Measurements from ENCODE around the gene ANKH.
"Not testable (repeated sequence)": the region's sequence is repeated elsewhere in the genome, so short reads cannot be mapped to it uniquely, and the experiment has no call there.

The ANKH gene

DNA sequence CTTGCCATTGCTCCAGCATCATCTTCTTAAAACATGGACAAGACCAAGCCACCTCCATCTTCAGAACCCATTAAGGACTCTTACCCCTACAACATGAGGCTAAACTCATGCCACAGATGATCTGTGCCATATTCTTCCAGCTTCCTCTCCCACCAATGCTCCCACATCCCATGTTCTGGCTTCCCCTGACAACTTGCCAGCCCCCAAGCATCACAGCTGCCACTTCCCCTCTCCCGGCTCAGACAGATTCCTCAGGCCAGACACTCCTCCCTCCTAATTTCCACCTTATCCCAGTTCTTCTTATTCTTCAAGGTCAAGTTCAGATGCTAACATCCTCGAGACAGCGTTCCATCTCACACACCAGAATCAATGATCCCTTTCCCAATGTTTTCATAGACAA lies 57.8 kb downstream of the ANKH start:
- Histone ChIP-seq H3K9ac (ENCODE audit: low read length) (no peak overlapping the region), H3K27ac (ENCODE audit: low read depth, low read length) (no peak overlapping the region), H3K4me3 (ENCODE audit: low read length) (no peak overlapping the region), H3K4me1 (ENCODE audit: control insufficient read depth, insufficient read depth, low read length) (peaks cover 2% of the 10 kb centered on the region), H3K27me3 (ENCODE audit: control insufficient read depth, insufficient read depth, low read length) (no peaks in the 10 kb centered on the region), H3K36me3 (ENCODE audit: control insufficient read depth, insufficient read depth, low read length) (no peaks in the 10 kb centered on the region)

DNA sequence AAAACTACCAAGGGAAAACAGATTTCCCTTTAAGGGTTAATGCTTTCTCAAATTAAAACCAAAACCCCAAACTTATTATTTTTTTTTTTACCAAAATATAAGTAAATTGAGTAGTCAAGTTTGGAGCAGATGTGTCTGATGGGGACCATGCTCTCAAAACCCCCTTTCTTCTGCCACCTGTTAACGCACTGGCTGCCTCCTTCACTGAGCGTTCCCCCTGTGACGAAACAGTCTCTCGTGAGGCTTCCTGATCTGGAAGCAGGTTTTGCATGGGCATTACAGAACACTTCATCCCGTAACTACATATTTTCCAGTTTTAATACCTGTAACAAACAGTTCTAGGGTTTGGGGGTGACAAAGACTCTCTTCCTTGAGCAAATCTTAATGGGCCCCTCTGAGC lies 59.4 kb downstream of the ANKH start:
- Histone ChIP-seq H3K4me1 (ENCODE audit: control insufficient read depth, insufficient read depth, low read length) (peaks cover 2% of the 10 kb centered on the region), H3K27ac (ENCODE audit: low read depth, low read length) (no peak overlapping the region), H3K36me3 (ENCODE audit: control insufficient read depth, insufficient read depth, low read length) (no peaks in the 10 kb centered on the region), H3K9ac (ENCODE audit: low read length) (no peak overlapping the region), H3K27me3 (ENCODE audit: control insufficient read depth, insufficient read depth, low read length) (no peaks in the 10 kb centered on the region), H3K4me3 (ENCODE audit: low read length) (no peak overlapping the region)

DNA sequence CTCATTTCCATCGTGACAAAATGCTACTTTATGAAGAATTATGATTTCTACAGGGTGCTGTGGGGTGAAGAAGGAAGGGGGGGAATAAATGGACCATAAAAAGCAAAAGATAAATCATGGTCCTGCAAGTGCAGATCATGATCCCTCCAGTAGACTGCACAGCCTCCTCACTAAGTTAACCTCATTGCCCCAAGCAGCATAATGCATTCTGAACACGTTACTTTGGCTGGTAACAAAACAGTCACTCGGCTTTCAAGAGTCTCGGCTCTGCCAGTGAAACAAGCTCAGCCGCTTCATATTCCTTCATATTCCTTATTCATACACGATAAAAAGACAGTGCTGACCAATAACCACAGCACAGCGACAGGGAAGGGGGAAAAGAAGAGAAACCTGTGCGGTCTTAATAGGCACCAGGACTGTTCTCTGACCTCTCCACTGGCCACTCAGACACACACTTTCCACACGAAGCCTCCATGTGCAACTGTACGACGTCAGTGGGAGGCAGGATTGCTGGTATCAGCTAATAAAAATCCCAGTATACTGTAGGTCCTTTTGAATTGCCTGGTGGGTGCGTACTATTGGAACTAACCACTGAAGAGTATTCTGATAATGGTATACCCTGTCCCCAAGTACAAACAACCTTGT lies 60.5 kb downstream of the ANKH start:
- no peaks in the 10 kb centered on the region for H3K27me3 ChIP-seq (ENCODE audit: control insufficient read depth, insufficient read depth, low read length)
- H3K36me3 ChIP-seq (ENCODE audit: control insufficient read depth, insufficient read depth, low read length): no peaks in the 10 kb centered on the region
- no peak overlapping the region for H3K9ac ChIP-seq (ENCODE audit: low read length)
- no peak overlapping the region for H3K4me3 ChIP-seq (ENCODE audit: low read length)
- peaks cover 2% of the 10 kb centered on the region for H3K4me1 ChIP-seq (ENCODE audit: control insufficient read depth, insufficient read depth, low read length)
- H3K27ac ChIP-seq (ENCODE audit: low read depth, low read length): no peak overlapping the region

DNA sequence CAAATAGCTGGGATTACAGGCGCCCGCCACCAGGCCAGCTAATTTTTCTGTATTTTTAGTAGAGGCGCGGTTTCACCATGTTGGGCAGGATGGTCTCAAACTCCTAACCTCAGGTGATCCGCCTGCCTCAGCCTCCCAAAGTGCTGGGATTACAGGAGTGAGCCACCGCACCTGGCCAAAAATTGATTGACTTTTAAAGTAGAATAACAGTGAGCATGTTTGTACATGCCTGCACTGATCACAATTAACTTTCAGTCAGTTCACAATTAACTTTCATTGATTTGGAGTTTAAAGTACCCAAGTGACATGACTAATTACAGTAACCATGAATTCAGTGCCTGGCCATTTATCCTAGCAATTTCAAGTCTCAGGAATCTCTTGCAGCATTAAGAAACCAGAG lies 61.3 kb downstream of the ANKH start:
- no peaks in the 10 kb centered on the region for H3K36me3 ChIP-seq (ENCODE audit: control insufficient read depth, insufficient read depth, low read length)
- peaks cover 2% of the 10 kb centered on the region for H3K4me1 ChIP-seq (ENCODE audit: control insufficient read depth, insufficient read depth, low read length)
- no peak overlapping the region for H3K9ac ChIP-seq (ENCODE audit: low read length)
- H3K27me3 ChIP-seq (ENCODE audit: control insufficient read depth, insufficient read depth, low read length): no peaks in the 10 kb centered on the region
- no peak overlapping the region for H3K27ac ChIP-seq (ENCODE audit: low read depth, low read length)
- H3K4me3 ChIP-seq (ENCODE audit: low read length): no peak overlapping the region

DNA sequence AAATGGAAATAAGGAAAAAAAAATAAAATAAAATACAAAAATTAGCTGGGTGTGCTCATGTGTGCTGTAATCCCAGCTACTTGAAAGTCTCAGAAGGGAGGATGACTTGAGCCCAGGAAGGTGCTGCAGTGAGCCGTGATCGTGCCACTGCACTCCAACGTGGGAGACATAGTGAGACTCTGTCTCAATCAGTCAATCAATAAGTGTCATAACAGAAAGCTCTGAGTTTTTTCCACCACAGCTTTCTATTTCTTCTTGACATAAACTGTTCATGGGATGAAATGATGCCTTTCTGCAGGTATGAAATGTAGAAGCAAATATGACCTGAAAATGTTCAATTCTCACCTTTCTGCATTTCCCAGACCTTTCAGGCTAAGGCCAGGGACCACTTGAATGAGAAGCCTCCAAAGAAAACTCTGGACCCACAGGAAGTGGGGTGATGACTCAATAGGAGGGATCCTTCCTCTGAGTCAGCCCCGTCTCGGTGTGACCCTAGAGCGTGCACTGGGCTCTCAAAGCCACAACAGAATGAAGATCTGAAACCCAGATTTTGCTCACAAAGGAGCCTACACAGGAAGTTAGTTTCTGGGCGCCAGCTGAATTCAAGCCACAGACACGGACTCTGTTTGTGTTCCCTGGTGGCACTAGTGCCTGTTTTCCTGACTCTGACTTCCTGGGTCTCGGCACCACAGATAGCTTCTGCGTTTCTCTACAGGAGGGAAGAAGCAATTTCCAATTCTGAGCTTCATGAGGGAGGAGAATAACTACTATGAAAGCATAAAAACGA lies 62.0 kb downstream of the ANKH start:
- no peaks in the 10 kb centered on the region for H3K36me3 ChIP-seq (ENCODE audit: control insufficient read depth, insufficient read depth, low read length)
- no peak overlapping the region for H3K27ac ChIP-seq (ENCODE audit: low read depth, low read length)
- H3K9ac ChIP-seq (ENCODE audit: low read length): no peak overlapping the region
- no peaks in the 10 kb centered on the region for H3K27me3 ChIP-seq (ENCODE audit: control insufficient read depth, insufficient read depth, low read length)
- H3K4me1 ChIP-seq (ENCODE audit: control insufficient read depth, insufficient read depth, low read length): peaks cover 2% of the 10 kb centered on the region
- no peak overlapping the region for H3K4me3 ChIP-seq (ENCODE audit: low read length)

DNA sequence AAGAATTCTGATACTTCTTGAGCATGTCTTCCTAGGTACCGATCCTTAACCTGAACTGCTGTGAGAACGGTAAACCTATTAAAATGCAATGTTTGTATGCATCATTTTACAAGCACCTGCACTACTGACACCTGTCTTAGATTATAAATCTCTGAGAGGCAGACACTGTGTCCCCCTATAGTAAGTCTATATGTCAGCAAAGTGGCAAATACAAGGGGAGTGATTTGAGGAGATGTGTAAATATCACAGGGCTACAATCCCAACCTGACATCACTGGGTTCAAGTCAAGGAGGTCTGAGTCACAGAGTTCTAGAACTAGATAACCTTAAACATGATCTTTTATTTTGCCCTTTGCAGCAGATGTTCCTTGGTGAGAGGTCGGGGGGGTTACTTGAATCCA lies 64.1 kb downstream of the ANKH start:
- H3K36me3 ChIP-seq (ENCODE audit: control insufficient read depth, insufficient read depth, low read length): no peaks in the 10 kb centered on the region
- H3K27ac ChIP-seq (ENCODE audit: low read depth, low read length): no peak overlapping the region
- H3K4me1 ChIP-seq (ENCODE audit: control insufficient read depth, insufficient read depth, low read length): peaks cover 2% of the 10 kb centered on the region
- no peak overlapping the region for H3K4me3 ChIP-seq (ENCODE audit: low read length)
- H3K9ac ChIP-seq (ENCODE audit: low read length): no peak overlapping the region
- H3K27me3 ChIP-seq (ENCODE audit: control insufficient read depth, insufficient read depth, low read length): no peaks in the 10 kb centered on the region

DNA sequence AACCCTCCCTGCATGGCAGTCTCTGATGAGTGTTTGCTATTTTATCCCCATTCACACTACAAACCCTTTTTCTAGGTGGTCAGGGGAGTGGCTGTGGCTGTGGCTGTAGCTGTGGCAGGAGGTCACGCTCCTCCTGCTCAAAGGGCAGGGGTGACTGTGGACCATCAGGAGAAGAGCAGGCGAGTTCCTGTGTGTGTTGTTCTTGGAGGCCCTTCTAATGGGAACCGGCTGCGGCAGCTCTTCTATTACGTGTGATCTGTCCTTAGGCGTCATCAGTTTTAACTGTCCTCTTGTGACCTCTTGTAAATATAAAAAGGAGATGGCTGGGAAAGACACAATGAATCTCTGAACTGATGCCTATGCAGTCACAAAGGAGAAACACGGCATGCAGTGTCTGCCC lies 65.1 kb downstream of the ANKH start:
- H3K4me3 ChIP-seq (ENCODE audit: low read length): no peak overlapping the region
- H3K27me3 ChIP-seq (ENCODE audit: control insufficient read depth, insufficient read depth, low read length): no peaks in the 10 kb centered on the region
- no peak overlapping the region for H3K9ac ChIP-seq (ENCODE audit: low read length)
- H3K27ac ChIP-seq (ENCODE audit: low read depth, low read length): no peak overlapping the region
- H3K36me3 ChIP-seq (ENCODE audit: control insufficient read depth, insufficient read depth, low read length): no peaks in the 10 kb centered on the region
- peaks cover 2% of the 10 kb centered on the region for H3K4me1 ChIP-seq (ENCODE audit: control insufficient read depth, insufficient read depth, low read length)

DNA sequence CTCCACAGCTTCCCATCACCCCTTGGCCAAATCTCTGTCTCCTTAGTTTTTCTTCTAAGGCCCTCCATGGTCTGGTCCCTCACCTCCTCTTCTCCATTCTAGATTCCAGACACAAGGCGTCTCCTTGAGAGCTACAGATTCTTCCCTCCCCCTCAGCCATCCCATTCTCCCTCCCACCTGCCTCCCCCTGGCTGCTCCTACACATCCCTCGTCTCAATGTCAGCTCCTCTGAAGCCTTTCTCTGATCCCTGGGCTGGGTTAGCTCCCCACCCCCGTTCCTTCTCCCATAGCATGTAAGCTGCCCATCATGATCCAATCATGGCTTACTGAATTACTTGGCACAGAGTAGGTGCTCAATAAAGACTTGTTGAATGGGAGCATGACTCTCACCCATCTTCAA lies 69.0 kb downstream of the ANKH start:
- Histone ChIP-seq H3K9ac (ENCODE audit: low read length) (no peak overlapping the region), H3K27me3 (ENCODE audit: control insufficient read depth, insufficient read depth, low read length) (no peaks in the 10 kb centered on the region), H3K4me3 (ENCODE audit: low read length) (no peak overlapping the region), H3K4me1 (ENCODE audit: control insufficient read depth, insufficient read depth, low read length) (no peaks in the 10 kb centered on the region), H3K36me3 (ENCODE audit: control insufficient read depth, insufficient read depth, low read length) (no peaks in the 10 kb centered on the region), H3K27ac (ENCODE audit: low read depth, low read length) (no peak overlapping the region)

DNA sequence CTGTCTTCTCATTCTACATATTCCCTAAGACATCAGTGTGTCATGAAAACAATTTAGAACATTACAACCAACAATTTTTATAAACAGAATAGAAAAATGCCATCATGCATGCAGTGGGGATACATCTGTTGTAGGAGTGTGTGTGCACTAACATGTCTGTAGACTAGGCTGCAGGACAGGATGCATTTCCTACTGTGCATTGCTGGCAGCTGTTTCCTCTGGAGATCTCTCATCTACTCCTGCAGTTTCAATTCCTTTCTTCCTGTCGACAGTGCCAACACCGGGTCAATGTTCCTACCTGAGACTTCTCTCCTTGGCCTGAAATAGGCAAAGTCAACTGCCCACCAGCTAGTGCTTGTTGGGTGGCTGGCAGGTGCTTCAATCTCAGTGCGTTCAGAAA lies 69.8 kb downstream of the ANKH start:
- Histone ChIP-seq H3K27me3 (ENCODE audit: control insufficient read depth, insufficient read depth, low read length) (no peaks in the 10 kb centered on the region), H3K4me1 (ENCODE audit: control insufficient read depth, insufficient read depth, low read length) (no peaks in the 10 kb centered on the region), H3K27ac (ENCODE audit: low read depth, low read length) (no peak overlapping the region), H3K4me3 (ENCODE audit: low read length) (no peak overlapping the region), H3K9ac (ENCODE audit: low read length) (no peak overlapping the region), H3K36me3 (ENCODE audit: control insufficient read depth, insufficient read depth, low read length) (no peaks in the 10 kb centered on the region)

DNA sequence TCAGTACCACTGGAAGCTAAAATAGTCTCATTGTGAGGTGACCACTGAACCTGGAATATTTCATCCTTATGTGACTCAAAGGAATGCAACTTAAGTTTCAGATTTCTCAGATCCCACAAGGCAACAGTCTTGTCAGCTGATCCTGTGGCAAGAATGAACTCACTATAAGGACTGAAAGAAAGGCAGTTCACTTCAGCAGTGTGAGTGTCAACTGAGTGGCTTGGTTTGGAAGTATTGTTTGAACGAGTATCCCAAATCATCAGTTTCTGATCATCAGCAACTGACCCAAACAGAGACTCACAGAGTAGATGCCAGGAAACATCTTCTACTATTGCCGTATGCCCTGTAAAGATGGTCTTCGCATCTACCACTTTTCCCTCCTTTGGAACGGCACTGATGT lies 74.2 kb downstream of the ANKH start:
- H3K27ac ChIP-seq (ENCODE audit: low read depth, low read length); H3K4me1 ChIP-seq (ENCODE audit: control insufficient read depth, insufficient read depth, low read length); H3K9ac ChIP-seq (ENCODE audit: low read length); H3K27me3 ChIP-seq (ENCODE audit: control insufficient read depth, insufficient read depth, low read length); H3K4me3 ChIP-seq (ENCODE audit: low read length); H3K36me3 ChIP-seq (ENCODE audit: control insufficient read depth, insufficient read depth, low read length): not testable (repeated sequence)

DNA sequence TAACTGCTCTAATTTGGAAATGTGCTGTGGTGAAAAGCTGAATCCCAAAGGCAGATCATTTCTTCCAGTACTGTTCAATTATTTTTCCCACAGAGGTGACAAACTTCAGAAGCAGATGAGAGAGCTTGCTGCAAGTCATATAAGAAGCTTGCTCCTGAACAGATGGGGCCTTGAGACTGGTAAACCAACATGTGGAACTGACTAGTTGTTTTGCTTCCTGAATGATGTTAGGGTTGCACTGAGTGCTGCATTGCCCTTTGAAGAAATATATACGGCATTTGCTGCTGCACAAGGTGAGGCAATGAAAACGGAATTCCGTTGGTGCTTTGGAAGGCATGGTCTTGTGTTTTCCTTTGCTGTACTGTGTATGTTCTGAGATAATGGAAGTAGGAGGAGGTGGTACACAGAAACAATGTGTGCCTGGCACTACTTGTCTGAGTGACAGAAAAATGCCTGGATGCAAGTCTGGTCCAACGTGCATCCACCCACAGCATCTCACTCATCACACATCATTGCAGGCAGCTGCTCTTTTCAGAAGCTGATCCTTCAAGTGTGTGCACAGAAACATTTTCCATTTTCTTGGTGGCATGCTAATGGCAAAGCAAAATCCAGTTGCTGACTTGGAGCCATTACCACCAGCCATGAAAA lies 76.9 kb downstream of the ANKH start:
- no peak overlapping the region for H3K4me3 ChIP-seq (ENCODE audit: low read length)
- no peaks in the 10 kb centered on the region for H3K27me3 ChIP-seq (ENCODE audit: control insufficient read depth, insufficient read depth, low read length)
- H3K27ac ChIP-seq (ENCODE audit: low read depth, low read length): no peak overlapping the region
- no peaks in the 10 kb centered on the region for H3K4me1 ChIP-seq (ENCODE audit: control insufficient read depth, insufficient read depth, low read length)
- H3K9ac ChIP-seq (ENCODE audit: low read length): no peak overlapping the region
- H3K36me3 ChIP-seq (ENCODE audit: control insufficient read depth, insufficient read depth, low read length): no peaks in the 10 kb centered on the region

DNA sequence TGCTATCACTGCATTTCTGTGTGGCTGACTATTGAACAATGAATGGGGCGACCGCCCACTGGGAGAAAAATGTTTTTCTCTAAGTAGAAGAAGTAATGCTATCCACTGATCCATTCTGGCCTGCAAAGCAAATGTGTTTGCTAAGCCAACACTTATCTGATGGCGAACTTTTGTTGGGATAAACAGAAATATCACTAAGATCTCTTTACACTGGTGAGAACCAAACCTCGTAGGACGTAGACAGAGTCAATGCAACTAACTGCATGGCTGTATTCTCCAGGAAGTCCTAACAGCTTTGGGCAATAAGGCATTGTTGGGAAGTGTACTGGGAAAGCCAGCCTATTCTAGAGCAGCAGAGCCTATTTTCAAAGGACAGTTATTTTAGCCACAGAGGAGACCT lies 77.7 kb downstream of the ANKH start:
- no peak overlapping the region for H3K27ac ChIP-seq (ENCODE audit: low read depth, low read length)
- H3K4me1 ChIP-seq (ENCODE audit: control insufficient read depth, insufficient read depth, low read length): no peaks in the 10 kb centered on the region
- no peaks in the 10 kb centered on the region for H3K36me3 ChIP-seq (ENCODE audit: control insufficient read depth, insufficient read depth, low read length)
- H3K27me3 ChIP-seq (ENCODE audit: control insufficient read depth, insufficient read depth, low read length): no peaks in the 10 kb centered on the region
- no peak overlapping the region for H3K9ac ChIP-seq (ENCODE audit: low read length)
- no peak overlapping the region for H3K4me3 ChIP-seq (ENCODE audit: low read length)

DNA sequence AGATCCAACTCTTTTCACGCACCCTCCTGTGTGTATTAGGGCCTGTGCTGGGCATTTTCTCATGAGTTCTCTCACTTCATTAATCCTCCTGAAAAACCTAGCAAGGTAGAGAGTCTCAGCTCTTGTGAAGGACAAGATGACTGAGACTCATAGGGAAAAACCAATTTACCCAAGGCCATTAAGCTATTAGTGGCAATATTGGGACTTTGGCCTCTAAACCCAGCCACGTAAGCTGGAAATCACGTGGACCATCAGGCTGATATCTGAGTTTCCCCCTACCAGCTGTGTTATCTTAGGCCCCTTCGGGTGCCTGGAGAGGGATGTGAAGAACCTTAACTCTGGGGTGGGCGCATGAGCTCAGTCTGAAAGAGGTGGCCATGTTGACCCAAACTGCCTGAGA lies 80.7 kb downstream of the ANKH start:
- no peak overlapping the region for H3K4me3 ChIP-seq (ENCODE audit: low read length)

More for the DNA sequence above, 80.7 kb downstream of the ANKH start:
- H3K27me3 ChIP-seq (ENCODE audit: control insufficient read depth, insufficient read depth, low read length): no peaks in the 10 kb centered on the region
- no peak overlapping the region for H3K9ac ChIP-seq (ENCODE audit: low read length)
- no peak overlapping the region for H3K27ac ChIP-seq (ENCODE audit: low read depth, low read length)
- H3K4me1 ChIP-seq (ENCODE audit: control insufficient read depth, insufficient read depth, low read length): no peaks in the 10 kb centered on the region
- H3K36me3 ChIP-seq (ENCODE audit: control insufficient read depth, insufficient read depth, low read length): no peaks in the 10 kb centered on the region
